ENCODE measurements around the gene TLR5. TPM values are rescaled to one million over a fixed set of nuclear protein-coding genes. Genes with fewer than 3 reads are reported as not detected.

TLR5 gene
- total RNA-seq, 1 donor, result not detected

DNA sequence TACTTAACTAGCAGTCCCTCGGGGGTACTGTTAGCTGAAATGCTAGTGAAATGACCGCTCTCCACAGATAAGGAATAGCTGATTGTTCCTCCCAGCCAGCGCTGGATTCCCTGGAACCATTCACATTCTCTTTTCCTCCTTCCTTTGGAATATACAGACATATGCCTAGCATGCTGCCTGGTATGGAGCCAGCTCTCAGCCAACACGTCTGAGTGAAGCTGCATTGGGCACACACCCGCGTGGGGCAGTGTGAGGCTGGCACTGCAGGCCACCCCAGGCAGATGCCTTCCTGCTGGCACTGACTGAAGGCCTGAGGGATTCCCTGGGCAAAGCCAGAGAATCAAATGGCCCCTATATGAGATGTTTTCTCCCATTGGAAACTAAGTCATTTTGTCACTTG is 66.7 kb downstream of the TLR5 start:
- TF ChIP-seq, protein P1, sequence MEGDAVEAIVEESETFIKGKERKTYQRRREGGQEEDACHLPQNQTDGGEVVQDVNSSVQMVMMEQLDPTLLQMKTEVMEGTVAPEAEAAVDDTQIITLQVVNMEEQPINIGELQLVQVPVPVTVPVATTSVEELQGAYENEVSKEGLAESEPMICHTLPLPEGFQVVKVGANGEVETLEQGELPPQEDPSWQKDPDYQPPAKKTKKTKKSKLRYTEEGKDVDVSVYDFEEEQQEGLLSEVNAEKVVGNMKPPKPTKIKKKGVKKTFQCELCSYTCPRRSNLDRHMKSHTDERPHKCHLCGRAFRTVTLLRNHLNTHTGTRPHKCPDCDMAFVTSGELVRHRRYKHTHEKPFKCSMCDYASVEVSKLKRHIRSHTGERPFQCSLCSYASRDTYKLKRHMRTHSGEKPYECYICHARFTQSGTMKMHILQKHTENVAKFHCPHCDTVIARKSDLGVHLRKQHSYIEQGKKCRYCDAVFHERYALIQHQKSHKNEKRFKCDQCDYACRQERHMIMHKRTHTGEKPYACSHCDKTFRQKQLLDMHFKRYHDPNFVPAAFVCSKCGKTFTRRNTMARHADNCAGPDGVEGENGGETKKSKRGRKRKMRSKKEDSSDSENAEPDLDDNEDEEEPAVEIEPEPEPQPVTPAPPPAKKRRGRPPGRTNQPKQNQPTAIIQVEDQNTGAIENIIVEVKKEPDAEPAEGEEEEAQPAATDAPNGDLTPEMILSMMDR (IDR thresholded peaks at IDR 0.05; ENCODE audit: insufficient read depth, low read depth, low read length), result no peak
- DNase-seq (ENCODE audit: low read depth), result no peak
- no peak overlapping the region for H3K4me3 ChIP-seq (ENCODE audit: low read depth, low read length)

- H3K4me3 ChIP-seq (ENCODE audit: low read depth, low read length), result no peak overlapping the region
- TF ChIP-seq, protein P1 (IDR thresholded peaks at IDR 0.05; ENCODE audit: insufficient read depth, low read depth, low read length), result no peak
- DNase-seq (ENCODE audit: low read depth), result no peak
These were observed 67.2 kb downstream of the TLR5 start for GRCh38 chr1:223075834-223076233.

DNA sequence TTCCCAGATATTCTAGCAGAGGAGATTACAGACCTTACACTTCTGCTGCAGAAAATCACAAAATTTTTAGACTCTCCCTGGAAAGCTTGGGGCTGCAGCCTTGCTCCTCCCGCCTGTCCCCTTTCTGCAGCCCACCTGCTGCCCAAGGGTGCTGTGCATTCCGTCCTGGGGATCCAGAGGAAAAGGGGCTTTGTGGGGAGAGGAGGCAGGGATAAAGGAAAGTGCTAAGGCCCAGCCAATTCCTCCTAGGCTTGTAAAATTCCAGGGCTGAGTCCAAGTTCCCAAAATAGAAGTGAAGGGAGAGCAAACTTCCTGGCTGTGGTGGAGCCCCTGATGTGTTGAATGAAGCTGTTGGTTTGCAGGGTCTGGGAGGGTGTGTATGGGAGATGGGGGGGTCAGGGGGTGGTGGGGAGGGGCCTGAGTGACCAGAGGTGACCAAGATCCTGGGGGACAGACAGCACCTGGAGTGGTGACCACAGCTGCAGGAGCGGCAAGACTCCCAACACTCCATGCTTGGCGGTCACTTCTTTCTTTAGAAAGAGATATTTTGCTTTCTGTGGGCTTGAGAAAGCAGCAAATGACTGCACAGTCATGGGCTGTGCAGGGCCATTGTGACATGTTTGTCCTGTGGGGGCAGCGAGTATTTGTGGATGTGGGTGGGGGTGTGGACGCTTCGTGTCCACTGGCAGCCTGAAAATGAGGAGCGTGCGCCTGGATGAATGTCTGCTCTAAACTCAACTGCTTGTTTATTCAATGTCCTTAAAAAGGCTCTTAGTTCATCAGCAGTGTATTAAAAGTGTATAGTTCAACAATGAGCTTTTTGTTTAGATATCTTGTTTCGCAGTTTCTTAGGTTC is 68.4 kb downstream of the TLR5 start:
- no peak overlapping the region for H3K4me3 ChIP-seq (ENCODE audit: low read depth, low read length)
- TF ChIP-seq, protein P1 (IDR thresholded peaks at IDR 0.05; ENCODE audit: insufficient read depth, low read depth, low read length), result no peak
- DNase-seq (ENCODE audit: low read depth), result no peak

GRCh38 chr1:223068900-223069665 is 74.0 kb downstream of the TLR5 start:
- no peak overlapping the region for H3K4me3 ChIP-seq (ENCODE audit: low read depth, low read length)
- no peak for DNase-seq (ENCODE audit: low read depth)
- TF ChIP-seq, protein P1 (IDR thresholded peaks at IDR 0.05; ENCODE audit: insufficient read depth, low read depth, low read length), result no peak

DNA sequence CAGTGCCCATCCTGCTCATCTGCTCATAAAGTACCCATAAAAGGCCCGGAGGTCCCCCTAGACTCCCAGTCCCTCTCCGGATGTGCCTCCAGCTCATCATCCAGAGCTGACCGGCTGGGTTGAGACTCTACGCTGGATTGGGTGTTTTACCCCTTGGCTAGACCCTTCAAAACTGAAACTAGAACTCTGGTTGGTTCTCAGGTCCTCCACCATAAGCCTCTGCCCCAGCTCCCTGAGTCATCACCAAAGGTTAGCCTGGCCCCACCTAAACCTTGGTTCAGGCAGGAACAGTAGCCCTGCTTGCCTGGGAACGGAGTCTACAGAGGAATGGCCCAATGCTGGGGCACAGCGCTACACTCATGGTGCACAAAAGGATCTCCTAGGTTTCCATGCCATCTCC is 75.1 kb downstream of the TLR5 start:
- H3K4me3 ChIP-seq (ENCODE audit: low read depth, low read length), result no peak overlapping the region
- no peak for DNase-seq (ENCODE audit: low read depth)

GRCh38 chr1:223066415-223066814 is 76.6 kb downstream of the TLR5 start:
- TF ChIP-seq, protein P1 (IDR thresholded peaks at IDR 0.05; ENCODE audit: insufficient read depth, low read depth, low read length), result no peak
- no peak overlapping the region for H3K4me3 ChIP-seq (ENCODE audit: low read depth, low read length)
- no peak for DNase-seq (ENCODE audit: low read depth)

More for the DNA sequence above, 75.1 kb downstream of the TLR5 start:
- TF ChIP-seq, protein P1 (IDR thresholded peaks at IDR 0.05; ENCODE audit: insufficient read depth, low read depth, low read length), result no peak

Data from fibroblast of villous mesenchyme (primary cell).